ENCODE results near the gene OR6J1. TPM values are rescaled to one million over a fixed set of nuclear protein-coding genes. Genes with fewer than 3 reads are reported as not detected.
A peak's percentile ranks its signal among the peaks of the same experiment; 100 is the strongest.
"Not testable (repeated sequence)": the region's sequence is repeated elsewhere in the genome, so short reads cannot be mapped to it uniquely, and the experiment has no call there.

OR6J1 gene
- total and polyA plus RNA-seq, 9 donors = 0.05 TPM; not detected in 8

GRCh38 chr14:22622255-22622654 is 21.9 kb downstream of the OR6J1 start:
- H3K4me1 ChIP-seq (ENCODE audit: insufficient read depth) = no peaks in the 10 kb centered on the region
- intact Hi-C loops (cut with DNase I) = no loop called here
- no peaks in the 10 kb centered on the region for H3K27me3 ChIP-seq
- H3K9me3 ChIP-seq = no peaks in the 10 kb centered on the region
- no peak for TF ChIP-seq CTCF (IDR thresholded peaks at IDR 0.05)
- TF ChIP-seq EP300 (IDR thresholded peaks at IDR 0.05) = no peak
- no peak for TF ChIP-seq POLR2A (IDR thresholded peaks at IDR 0.05)
- WGBS, 3 donors = 42 to 63% (median 57%) methylated on average over 2 of the region's 2 CpGs
- no peaks in the 10 kb centered on the region for H3K36me3 ChIP-seq
- no peak overlapping the region for H3K27ac ChIP-seq
- no peak for DNase-seq
- H3K4me3 ChIP-seq = no peak overlapping the region

GRCh38 chr14:22615765-22616164 is 28.4 kb downstream of the OR6J1 start:
- not testable (repeated sequence) for H3K9me3 ChIP-seq
- 92 to 95% (median 93%) methylated on average over 2 of the region's 2 CpGs for WGBS, 3 donors

GRCh38 chr14:22614240-22614799 is 29.8 kb downstream of the OR6J1 start:
- H3K4me1 ChIP-seq (ENCODE audit: insufficient read depth) = peaks cover 8% of the 10 kb centered on the region
- no peaks in the 10 kb centered on the region for H3K9me3 ChIP-seq
- no peak overlapping the region for H3K27ac ChIP-seq
- intact Hi-C loops (cut with DNase I) = no loop called here
- H3K36me3 ChIP-seq = no peaks in the 10 kb centered on the region
- TF ChIP-seq POLR2A (IDR thresholded peaks at IDR 0.05) = no peak
- TF ChIP-seq CTCF (IDR thresholded peaks at IDR 0.05) = no peak
- TF ChIP-seq EP300 (IDR thresholded peaks at IDR 0.05) = no peak
- WGBS, 3 donors = 2 to 4% (median 2%) methylated on average over 6 of the region's 6 CpGs
- no peaks in the 10 kb centered on the region for H3K27me3 ChIP-seq
- DNase-seq = peak in 1 of 5 donors; percentile 43
- H3K4me3 ChIP-seq = no peak overlapping the region

More at GRCh38 chr14:22615765-22616164, 28.4 kb downstream of the OR6J1 start:
- H3K27me3 ChIP-seq; H3K4me3 ChIP-seq; H3K4me1 ChIP-seq (ENCODE audit: insufficient read depth); H3K36me3 ChIP-seq; H3K27ac ChIP-seq; intact Hi-C loops (cut with DNase I); DNase-seq: not testable (repeated sequence)

- Histone ChIP-seq H3K9me3 (no peaks in the 10 kb centered on the region), H3K4me1 (ENCODE audit: insufficient read depth) (peaks cover 8% of the 10 kb centered on the region), H3K27ac (no peak overlapping the region), H3K4me3 (no peak overlapping the region), H3K36me3 (no peaks in the 10 kb centered on the region), H3K27me3 (no peaks in the 10 kb centered on the region)
- intact Hi-C loops (cut with DNase I) = no loop called here
- no peak for DNase-seq
- 21 to 42% (median 26%) methylated on average over 3 of the region's 3 CpGs for WGBS, 3 donors
- TF ChIP-seq EP300 (IDR thresholded peaks at IDR 0.05) = no peak
- TF ChIP-seq CTCF (IDR thresholded peaks at IDR 0.05) = no peak
- TF ChIP-seq POLR2A (IDR thresholded peaks at IDR 0.05) = no peak
These were observed 30.4 kb downstream of the OR6J1 start for GRCh38 chr14:22613736-22614239.

- Histone ChIP-seq H3K36me3 (no peaks in the 10 kb centered on the region), H3K27ac (no peak overlapping the region), H3K4me1 (ENCODE audit: insufficient read depth) (peaks cover 8% of the 10 kb centered on the region), H3K9me3 (no peaks in the 10 kb centered on the region), H3K27me3 (no peaks in the 10 kb centered on the region), H3K4me3 (no peak overlapping the region)
- TF ChIP-seq POLR2A (IDR thresholded peaks at IDR 0.05) (no peak), EP300 (IDR thresholded peaks at IDR 0.05) (no peak), CTCF (IDR thresholded peaks at IDR 0.05) (no peak)
- whole genome bisulfite sequencing, 3 donors = 62 to 64% (median 63%) methylated on average over 2 of the region's 2 CpGs
- DNase-seq = no peak
- intact Hi-C loops (cut with DNase I) = no loop called here
These were observed 31.0 kb downstream of the OR6J1 start for GRCh38 chr14:22613106-22613695.
